Kidney epithelial cell (primary cell): Measurements from ENCODE around the gene PSMA7. TPM values are rescaled to one million over a fixed set of nuclear protein-coding genes. Genes with fewer than 3 reads are reported as not detected.

Experiments used
- DNase-seq: peaks from one replicate; pipeline ENCODE4 v3.0.0-alpha.2; 2010; ENCODE audit warnings: low read depth
- H3K27me3 ChIP-seq: 2 replicates; pipeline ENCODE4 v1.6.0; 2011; ENCODE audit warnings: low read length; ENCODE audit not compliant: control insufficient read depth, insufficient read depth
- H3K36me3 ChIP-seq: 2 replicates; pipeline ENCODE4 v1.5.1; 2011; ENCODE audit warnings: low read length; ENCODE audit not compliant: control insufficient read depth, insufficient read depth
- H3K4me3 ChIP-seq: 2 replicates; pipeline ENCODE4 v1.5.1; 2011; ENCODE audit warnings: low read depth, mild to moderate bottlenecking, control low read depth, low read length
- total RNA-seq: library from RNA; depleted of rRNA; stranded (reverse); fragments of >200 nt; gene quantifications from 2 replicates; pipeline ENCODE4 v1.2.3, GENCODE V29; 2015
- TF ChIP-seq, protein P1 (sequence below): IDR thresholded peaks from 2 replicates; pipeline ENCODE4 v1.5.1; 2011; ENCODE audit warnings: mild to moderate bottlenecking, moderate library complexity, low read length, control low read depth, inconsistent platforms; ENCODE audit not compliant: insufficient read depth, poor library complexity, severe bottlenecking

Gene PSMA7
- total RNA-seq, 1 donor from 2014 or later = 420 TPM

DNA sequence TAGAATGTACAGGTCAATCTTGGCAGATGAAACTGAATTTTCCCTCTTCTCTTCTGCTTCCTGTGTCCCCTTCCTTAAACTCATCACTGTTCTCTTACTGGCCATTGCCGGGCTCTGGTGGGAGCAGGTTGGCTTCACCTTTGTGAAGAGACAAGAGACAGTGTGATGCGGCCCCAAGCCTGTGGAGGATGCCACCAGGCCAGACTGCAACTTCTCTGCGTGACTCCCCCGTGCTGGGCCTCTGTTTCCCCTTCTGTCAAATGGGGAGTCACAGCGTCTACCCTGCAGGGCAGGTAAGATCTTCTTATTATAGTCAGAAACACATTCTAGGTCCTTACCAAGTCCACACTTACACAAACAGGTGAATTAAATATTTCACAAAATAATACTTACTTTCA, 22.8 kb downstream of the PSMA7 start:
- Histone ChIP-seq H3K27me3 (peaks cover 24% of the 10 kb centered on the region), H3K36me3 (peaks cover 3% of the 10 kb centered on the region), H3K4me3 (no peak overlapping the region)
- no peak for DNase-seq
- TF ChIP-seq, protein P1, sequence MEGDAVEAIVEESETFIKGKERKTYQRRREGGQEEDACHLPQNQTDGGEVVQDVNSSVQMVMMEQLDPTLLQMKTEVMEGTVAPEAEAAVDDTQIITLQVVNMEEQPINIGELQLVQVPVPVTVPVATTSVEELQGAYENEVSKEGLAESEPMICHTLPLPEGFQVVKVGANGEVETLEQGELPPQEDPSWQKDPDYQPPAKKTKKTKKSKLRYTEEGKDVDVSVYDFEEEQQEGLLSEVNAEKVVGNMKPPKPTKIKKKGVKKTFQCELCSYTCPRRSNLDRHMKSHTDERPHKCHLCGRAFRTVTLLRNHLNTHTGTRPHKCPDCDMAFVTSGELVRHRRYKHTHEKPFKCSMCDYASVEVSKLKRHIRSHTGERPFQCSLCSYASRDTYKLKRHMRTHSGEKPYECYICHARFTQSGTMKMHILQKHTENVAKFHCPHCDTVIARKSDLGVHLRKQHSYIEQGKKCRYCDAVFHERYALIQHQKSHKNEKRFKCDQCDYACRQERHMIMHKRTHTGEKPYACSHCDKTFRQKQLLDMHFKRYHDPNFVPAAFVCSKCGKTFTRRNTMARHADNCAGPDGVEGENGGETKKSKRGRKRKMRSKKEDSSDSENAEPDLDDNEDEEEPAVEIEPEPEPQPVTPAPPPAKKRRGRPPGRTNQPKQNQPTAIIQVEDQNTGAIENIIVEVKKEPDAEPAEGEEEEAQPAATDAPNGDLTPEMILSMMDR = no peak

DNA sequence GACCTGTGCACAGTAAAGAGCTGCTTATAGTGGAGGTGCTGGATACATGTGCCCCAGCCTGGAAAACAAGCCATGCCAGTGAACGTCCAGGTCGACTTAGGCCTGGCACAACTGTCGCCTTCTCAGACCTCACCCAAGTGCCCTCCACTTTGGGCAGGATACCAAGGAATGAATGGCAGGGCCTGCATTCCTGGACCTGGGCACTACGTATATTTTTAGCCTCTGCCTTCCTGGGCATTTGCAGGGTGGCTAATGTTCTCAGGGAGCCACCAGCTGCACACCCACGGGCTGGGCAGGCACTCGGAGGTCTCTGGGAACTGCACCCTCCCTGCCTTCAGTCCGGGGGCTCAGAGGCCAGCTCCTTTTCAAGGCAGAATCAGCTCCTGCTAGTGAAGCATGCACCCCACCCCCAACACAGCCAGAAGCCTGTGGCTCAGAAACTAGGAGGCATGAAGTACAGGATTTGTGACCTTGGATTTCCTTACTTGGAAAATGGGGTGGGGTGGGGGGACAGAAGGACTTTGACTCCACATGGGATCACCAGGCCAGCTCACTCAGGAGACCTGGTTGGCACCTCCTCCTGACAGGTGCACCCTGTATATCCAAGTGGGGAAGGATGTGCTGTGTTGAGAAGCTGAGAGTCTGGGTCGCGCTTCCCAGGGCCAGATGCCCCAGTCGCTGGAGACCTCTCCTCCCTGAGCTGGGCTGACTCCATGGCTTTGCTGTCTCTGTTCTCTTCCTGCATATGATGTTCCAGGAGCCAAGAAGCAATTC, 23.4 kb downstream of the PSMA7 start:
- TF ChIP-seq, protein P1 = no peak
- H3K4me3 ChIP-seq = no peak overlapping the region
- peaks cover 24% of the 10 kb centered on the region for H3K27me3 ChIP-seq
- no peak for DNase-seq
- H3K36me3 ChIP-seq = no peaks in the 10 kb centered on the region

DNA sequence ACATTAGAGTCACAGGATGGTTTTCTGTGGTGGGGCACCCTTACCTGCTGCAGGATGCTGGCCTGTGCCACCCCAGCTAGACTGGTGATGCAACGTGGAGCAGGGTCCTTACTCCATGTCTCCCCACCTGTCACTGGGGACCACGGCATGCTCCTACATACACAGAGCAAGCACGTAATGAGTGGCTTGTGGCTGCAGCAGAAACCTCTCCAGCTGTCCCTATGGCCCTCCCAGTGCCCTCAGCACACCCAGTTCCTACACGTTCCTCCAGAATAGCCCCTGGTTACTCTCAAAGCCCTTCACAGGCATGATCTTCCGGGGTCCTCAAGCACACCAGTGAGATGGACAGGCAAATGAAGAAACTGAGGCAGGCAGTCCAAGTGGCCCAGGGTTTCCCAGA, 24.1 kb downstream of the PSMA7 start:
- no peak for DNase-seq
- Histone ChIP-seq H3K4me3 (no peak overlapping the region), H3K27me3 (peaks cover 24% of the 10 kb centered on the region), H3K36me3 (no peaks in the 10 kb centered on the region)
- TF ChIP-seq, protein P1 = no peak

DNA sequence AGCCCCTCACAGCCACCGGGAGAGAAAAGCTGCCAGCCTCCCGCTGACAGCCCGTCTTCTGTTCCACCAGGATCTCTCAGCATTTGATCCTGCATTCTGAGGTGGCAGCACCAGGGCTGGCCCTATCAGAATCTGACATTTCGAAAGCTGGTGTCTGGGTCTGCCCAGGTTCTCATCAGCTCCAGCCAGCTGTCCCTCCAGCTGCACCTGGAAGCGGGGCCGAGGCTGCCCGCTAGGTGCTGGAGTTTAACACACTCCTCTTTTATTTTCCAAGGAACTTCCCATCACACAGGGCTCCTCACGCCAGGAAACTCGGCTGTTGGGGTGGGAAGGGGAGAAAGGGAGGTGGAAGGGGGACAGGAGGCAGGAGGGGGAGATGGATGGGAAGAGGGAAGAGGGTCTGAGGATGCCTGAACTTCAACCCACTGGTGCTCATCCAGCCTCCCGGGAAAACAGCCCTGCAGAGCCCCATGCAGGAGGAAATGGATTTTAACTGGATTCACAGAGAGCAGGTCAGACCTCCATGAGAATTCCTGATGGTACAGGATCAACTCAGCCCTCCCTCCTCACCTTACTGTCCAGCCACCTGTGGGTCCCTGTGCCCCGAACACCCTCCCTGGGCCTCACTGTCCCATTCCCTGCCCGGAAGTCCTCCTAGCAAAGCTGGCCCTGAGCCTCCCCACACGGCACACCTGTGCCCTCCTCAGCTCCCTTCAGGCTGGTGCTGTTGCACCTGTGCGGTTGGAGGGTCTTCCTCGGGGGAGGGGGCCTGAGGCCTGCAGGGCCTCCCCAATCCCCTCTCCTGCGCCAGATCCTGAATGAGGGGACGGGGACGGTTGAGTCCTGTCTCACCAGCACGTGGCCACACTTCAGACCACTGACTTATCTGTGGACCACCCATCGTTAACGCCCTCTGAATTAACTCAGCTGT, 24.8 kb downstream of the PSMA7 start:
- H3K4me3 ChIP-seq = no peak overlapping the region
- TF ChIP-seq, protein P1 = no peak

DNA sequence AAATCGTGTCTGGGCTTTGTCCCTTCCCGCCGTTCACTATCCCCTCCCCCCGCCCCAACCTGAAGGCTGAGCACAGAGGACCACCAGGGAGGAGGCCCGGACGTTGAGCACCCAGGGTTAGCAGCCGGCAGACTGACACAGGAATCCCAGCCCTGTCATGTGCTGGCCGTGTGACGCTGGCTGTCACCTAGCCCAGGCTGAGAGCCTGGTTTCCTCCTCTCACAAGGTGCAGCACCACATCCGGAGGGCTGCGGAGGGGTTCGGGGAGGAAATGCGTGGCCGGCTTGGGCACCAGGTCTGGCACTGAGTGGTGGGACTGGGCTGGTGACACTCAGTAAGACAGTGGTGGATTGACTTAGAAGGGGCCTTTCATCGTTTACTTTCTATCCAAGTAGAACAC, 25.5 kb downstream of the PSMA7 start:
- TF ChIP-seq, protein P1 = no peak
- Histone ChIP-seq H3K36me3 (no peaks in the 10 kb centered on the region), H3K27me3 (peaks cover 24% of the 10 kb centered on the region), H3K4me3 (no peak overlapping the region)
- DNase-seq = no peak

More for the DNA sequence above, 24.8 kb downstream of the PSMA7 start:
- Histone ChIP-seq H3K36me3 (no peaks in the 10 kb centered on the region), H3K27me3 (peaks cover 24% of the 10 kb centered on the region)
- no peak for DNase-seq
